Gastrocnemius medialis (tissue), 4 donors: ENCODE data around the gene XCL1. TPM values are rescaled to one million over a fixed set of nuclear protein-coding genes. Genes with fewer than 3 reads are reported as not detected.

Source experiments
- ATAC-seq, 2 donors: fragments of 150-250 bp; one replicate each; pipeline ENCODE4 v1.9.1; 2016
- DNase-seq, 2 donors: peaks; one replicate each; pipeline ENCODE4 v3.0.0-alpha.2; 2019
- H3K27ac ChIP-seq, 4 donors: fragments of 200-600 bp; sonication (generic); 1 replicate in 1 of 4; 2 replicates in 3 of 4; pipeline ENCODE4 v1.5.1; 2016 to 2018; ENCODE audit warnings: mild to moderate bottlenecking in 2 of 4, moderate library complexity in 1 of 4
- H3K27me3 ChIP-seq, 3 donors: fragments of 200-600 bp; sonication (generic) in 2 of 3; 1 replicate in 1 of 3; 2 replicates in 2 of 3; pipeline versions ENCODE4 v1.5.1 to v1.6.0; 2016 to 2019; ENCODE audit warnings: mild to moderate bottlenecking in 1 of 3, moderate library complexity in 1 of 3
- H3K36me3 ChIP-seq, 2 donors: fragments of 200-600 bp; sonication (generic) in 1 of 2; one replicate each; pipeline ENCODE4 v1.5.1; 2017 to 2018
- H3K4me1 ChIP-seq, 2 donors: fragments of 200-600 bp; sonication (generic) in 1 of 2; one replicate each; pipeline ENCODE4 v1.5.1; 2016 to 2017; ENCODE audit warnings: mild to moderate bottlenecking in 2 of 2
- H3K4me3 ChIP-seq, 4 donors: fragments of 200-600 bp; sonication (generic) in 3 of 4; 1 replicate in 1 of 4; 2 replicates in 3 of 4; pipeline ENCODE4 v1.5.1; 2016 to 2019; ENCODE audit warnings: mild to moderate bottlenecking in 2 of 4
- H3K9me3 ChIP-seq, 3 donors: fragments of 200-600 bp; sonication (generic) in 2 of 3; 1 replicate in 1 of 3; 2 replicates in 2 of 3; pipeline ENCODE4 v1.5.1; 2016 to 2019
- POLR2A ChIP-seq, 2 donors: fragments of 450-650 bp; IDR thresholded peaks; one replicate each; pipeline ENCODE4 v1.6.1; 2017; ENCODE audit warnings: antibody characterized with exemption in 2 of 2, mild to moderate bottlenecking in 2 of 2, moderate library complexity in 2 of 2
- in situ Hi-C, 4 donors: fragments of 200-750 bp; cut with MboI; loops; one replicate each; pipeline versions ENCODE4 v1.15.0 to v1.8.0; 2017; ENCODE audit warnings: low sequenced_read_pairs in 4 of 4
- intact Hi-C: fragments of 100-400 bp; cut with DNase I; formaldehyde crosslinking; loops from one replicate; pipeline ENCODE4 v1.15.1; 2023; ENCODE audit warnings: low total_unique reads
- total RNA-seq, 4 donors: library from RNA; depleted of rRNA; stranded (reverse); fragments of >200 nt; gene quantifications; one replicate each; pipeline versions ENCODE4 v1.1.0 to v1.2.3, GENCODE V29; 2016
- TF ChIP-seq, protein P1 (sequence below), 5 experiments: fragments of 450-650 bp in 3 of 5; fragments of 200-600 bp in 2 of 5; sonication (generic) in 2 of 5; IDR thresholded peaks in 4 of 5; conservative IDR thresholded peaks in 1 of 5; 1 replicate in 4 of 5; 2 replicates in 1 of 5; pipeline ENCODE4 v1.5.1; 2016 to 2019; ENCODE audit warnings: antibody characterized with exemption in 5 of 5, mild to moderate bottlenecking in 3 of 5, moderate library complexity in 3 of 5

XCL1 gene
- total RNA-seq, 4 donors from 2014 or later, result not detected

GRCh38 chr1:168628807-168629206 lies 52.4 kb downstream of the XCL1 start:
- Histone ChIP-seq H3K4me1 (peaks cover 16 to 42% of the 10 kb centered on the region in 2 donors), H3K4me3 (no peak overlapping the region), H3K27ac (peak overlapping the region; percentile 71 to 100 (median 88)), H3K36me3 (no peaks in the 10 kb centered on the region), H3K27me3 (no peaks in the 10 kb centered on the region), H3K9me3 (no peaks in the 10 kb centered on the region)
- DNase-seq (peak in 1 of 2 donors; percentile 52), ATAC-seq (peak; percentile 86 to 88)
- intact Hi-C loops, result no loop called here
- TF ChIP-seq POLR2A (IDR thresholded peaks at IDR 0.05), result peak in 1 of 2 donors; percentile 21
- TF ChIP-seq, protein P1, sequence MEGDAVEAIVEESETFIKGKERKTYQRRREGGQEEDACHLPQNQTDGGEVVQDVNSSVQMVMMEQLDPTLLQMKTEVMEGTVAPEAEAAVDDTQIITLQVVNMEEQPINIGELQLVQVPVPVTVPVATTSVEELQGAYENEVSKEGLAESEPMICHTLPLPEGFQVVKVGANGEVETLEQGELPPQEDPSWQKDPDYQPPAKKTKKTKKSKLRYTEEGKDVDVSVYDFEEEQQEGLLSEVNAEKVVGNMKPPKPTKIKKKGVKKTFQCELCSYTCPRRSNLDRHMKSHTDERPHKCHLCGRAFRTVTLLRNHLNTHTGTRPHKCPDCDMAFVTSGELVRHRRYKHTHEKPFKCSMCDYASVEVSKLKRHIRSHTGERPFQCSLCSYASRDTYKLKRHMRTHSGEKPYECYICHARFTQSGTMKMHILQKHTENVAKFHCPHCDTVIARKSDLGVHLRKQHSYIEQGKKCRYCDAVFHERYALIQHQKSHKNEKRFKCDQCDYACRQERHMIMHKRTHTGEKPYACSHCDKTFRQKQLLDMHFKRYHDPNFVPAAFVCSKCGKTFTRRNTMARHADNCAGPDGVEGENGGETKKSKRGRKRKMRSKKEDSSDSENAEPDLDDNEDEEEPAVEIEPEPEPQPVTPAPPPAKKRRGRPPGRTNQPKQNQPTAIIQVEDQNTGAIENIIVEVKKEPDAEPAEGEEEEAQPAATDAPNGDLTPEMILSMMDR (IDR thresholded peaks at IDR 0.05 in 4 of 5, conservative IDR thresholded peaks at IDR 0.05 in 1 of 5), result no peak
- in situ Hi-C loops, result loop anchor here in 2 of 4 donors (10.0 to 25.0 kb wide), 3 partner anchors 483 to 858 kb away; partner anchors contain the start of genes ATP1B1 (in 1 of the 2) and SLC19A2 (in 1 of the 2)

GRCh38 chr1:168629466-168629865 lies 53.1 kb downstream of the XCL1 start:
- intact Hi-C loops (no loop called here), in situ Hi-C loops (loop anchor here in 2 of 4 donors (10.0 to 25.0 kb wide), 3 partner anchors 483 to 858 kb away; partner anchors contain the start of genes ATP1B1 (in 1 of the 2) and SLC19A2 (in 1 of the 2))
- no peak overlapping the region for H3K4me3 ChIP-seq
- ATAC-seq, result peak in 1 of 2 donors; percentile 20
- no peaks in the 10 kb centered on the region for H3K9me3 ChIP-seq
- no peaks in the 10 kb centered on the region for H3K36me3 ChIP-seq
- peak overlapping the region; percentile 71 to 100 (median 88) for H3K27ac ChIP-seq
- no peaks in the 10 kb centered on the region for H3K27me3 ChIP-seq
- H3K4me1 ChIP-seq, result peaks cover 13 to 42% of the 10 kb centered on the region in 2 donors
- no peak for DNase-seq
- TF ChIP-seq POLR2A (IDR thresholded peaks at IDR 0.05), result no peak
- TF ChIP-seq, protein P1 (IDR thresholded peaks at IDR 0.05 in 4 of 5, conservative IDR thresholded peaks at IDR 0.05 in 1 of 5), result no peak

Other genes starting within 250 kb of the XCL1 start
- 1 to 10 TPM in 1 of 4 donors, not detected in 3; 1.5 TPM for gene XCL2, start 32.6 kb upstream of the XCL1 start, total RNA-seq
- 10 to 100 TPM; 12.6 to 21.8 (median 14.7) TPM for gene DPT, start 152.6 kb downstream of the XCL1 start, total RNA-seq